HG03558 (cell line): ENCODE data around the gene BTBD1.
"Not testable (repeated sequence)": the region's sequence is repeated elsewhere in the genome, so short reads cannot be mapped to it uniquely, and the experiment has no call there.

Experiments
- ATAC-seq: cut with Tn5 transposase; IDR thresholded peaks from one replicate; pipeline ENCODE4 v1.9.1; 2021; ENCODE audit warnings: moderate number of reproducible peaks; ENCODE audit not compliant: unreplicated experiment; ENCODE audit errors: extremely low read depth

BTBD1 gene

DNA sequence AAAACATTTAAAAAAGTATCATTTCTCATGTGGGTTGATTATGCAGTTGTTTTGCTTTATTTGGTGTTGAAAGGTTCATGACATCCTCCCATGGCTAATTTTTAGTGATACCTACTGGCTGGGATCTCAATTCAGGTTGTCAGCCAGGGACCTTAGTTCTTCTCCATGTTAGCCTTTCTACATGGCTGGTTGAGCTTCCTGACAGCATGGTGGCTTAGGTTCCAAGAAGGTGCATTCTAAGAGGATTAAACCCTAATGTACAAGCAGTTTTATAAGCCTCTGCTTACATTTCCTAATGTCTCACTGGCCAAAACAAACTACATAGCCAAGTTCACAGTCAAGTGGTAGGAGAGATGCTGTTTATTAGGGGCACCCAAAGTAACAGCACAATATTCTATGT is 31.0 kb upstream of the BTBD1 start:
- ATAC-seq = no peak

DNA sequence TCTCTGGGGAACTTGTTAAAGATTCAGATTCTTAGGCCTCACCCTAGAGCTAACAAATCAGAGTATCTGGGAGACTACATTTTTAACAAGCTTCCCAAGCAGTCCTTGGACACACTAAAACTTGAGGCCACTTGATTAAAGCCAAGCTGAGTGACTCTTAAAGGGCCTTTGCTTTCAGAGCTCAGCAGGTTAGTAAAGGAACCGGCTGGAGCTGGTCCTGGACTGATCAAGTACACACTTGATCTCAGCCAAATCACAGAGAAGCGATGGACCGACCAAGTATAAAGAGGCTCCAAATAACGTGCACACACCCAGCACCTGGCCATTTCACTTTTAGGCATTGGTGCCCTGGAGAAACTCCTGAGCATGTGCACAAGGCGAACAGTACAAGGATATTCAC is 27.5 kb upstream of the BTBD1 start:
- ATAC-seq = no peak

DNA sequence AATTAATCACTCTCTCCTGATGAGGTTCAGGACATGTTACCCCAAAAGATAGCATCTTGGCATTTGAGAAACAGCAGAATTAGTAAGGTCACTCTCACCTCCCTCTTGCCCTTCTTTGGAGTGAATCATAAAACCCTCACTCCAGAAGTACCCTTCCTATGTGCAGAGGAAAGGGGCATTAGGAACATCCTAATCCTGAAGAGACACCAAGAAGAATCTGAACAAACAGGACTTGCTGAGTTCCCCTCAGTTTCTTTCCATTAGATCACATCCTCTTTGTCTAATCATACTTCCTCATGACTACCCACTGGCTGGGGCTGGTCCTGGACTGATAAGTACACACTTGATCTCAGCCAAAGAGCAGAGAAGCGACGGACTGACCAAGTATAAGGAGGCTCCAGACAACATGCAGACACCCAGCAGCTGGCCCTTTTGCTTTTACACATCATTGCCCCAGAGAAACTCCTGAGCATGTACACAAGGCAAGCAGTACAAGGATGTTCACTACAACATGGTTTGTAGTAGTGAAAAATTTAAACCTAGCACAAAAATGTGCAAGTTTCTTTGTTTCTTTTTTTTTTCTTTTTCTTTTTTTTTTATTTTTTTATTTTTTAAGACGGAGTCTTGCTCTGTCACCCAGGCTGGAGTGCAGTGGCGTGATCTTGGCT is 25.4 kb upstream of the BTBD1 start:
- ATAC-seq = no peak

DNA sequence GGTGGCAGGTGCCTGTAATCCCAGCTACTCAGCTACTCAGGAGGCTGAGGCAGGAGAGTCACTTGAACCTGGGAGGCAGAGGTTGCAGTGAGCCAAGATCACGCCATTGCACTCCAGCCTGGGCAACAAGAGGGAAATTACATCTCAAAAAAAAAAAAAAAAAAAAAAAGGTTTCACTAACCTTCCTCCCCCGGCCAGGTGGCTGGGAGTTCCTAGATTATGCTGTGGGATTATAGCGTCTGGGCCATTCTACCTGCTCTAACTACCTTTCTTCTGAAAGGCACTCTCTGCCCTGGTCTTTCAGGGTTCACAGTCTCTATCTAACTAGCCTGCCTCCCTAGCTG is 24.9 kb upstream of the BTBD1 start:
- ATAC-seq = not testable (repeated sequence)

DNA sequence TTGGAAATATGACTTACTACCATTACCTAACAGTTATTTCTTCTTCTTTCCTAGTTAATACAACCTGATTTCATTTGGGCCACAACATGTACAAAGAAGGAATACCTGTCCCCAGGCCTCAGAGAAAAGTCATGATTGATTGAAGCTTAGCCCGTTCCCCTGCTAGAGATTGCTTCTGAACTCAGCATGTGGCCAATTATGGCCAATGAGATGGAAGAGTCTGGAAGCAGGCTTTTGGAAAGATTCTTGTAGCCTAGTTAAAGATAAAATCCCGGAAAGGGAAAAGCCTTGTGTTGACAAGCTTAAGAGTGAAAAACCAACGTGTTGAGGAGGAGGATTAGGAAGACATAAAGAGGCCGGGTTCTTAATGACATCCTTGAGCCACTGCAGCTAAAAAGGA is 23.4 kb upstream of the BTBD1 start:
- ATAC-seq = no peak

DNA sequence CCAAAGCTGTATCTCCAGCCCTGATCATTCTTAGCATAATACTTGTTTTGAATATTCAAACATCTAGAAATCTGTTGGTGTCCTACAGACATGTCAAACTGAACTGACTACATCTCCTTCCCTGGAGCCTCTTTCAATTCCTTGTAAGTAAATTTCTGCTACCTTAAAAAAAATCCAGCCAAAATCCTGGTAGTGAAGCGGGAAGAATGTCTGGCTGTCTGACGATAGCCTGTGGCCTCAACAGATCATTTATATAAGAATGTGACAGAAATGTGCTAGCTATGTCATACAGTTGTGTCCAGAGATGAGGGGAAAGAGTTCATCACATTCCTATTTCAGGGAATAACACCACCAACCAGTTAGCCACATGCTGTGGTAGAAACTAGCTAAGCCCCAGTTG is 21.8 kb upstream of the BTBD1 start:
- ATAC-seq = no peak

DNA sequence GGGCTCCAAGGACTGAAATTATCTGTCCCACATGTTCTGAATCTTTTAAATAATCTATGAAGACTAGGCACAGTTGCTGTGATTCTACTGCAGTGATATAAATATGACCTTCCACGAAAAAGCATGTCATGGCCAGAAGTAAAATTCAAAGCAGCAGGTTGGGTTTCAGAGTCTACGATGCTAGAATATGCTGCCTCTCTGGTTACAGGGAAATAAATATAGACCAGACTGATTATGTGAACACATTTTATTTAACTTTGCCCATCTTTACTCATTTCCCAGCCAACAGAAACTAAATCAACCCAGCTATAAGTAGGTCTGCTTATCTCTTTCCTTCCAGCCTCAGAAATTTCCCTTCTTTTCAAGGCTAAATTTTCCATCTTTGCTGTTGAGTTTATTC is 20.5 kb upstream of the BTBD1 start:
- no peak for ATAC-seq

DNA sequence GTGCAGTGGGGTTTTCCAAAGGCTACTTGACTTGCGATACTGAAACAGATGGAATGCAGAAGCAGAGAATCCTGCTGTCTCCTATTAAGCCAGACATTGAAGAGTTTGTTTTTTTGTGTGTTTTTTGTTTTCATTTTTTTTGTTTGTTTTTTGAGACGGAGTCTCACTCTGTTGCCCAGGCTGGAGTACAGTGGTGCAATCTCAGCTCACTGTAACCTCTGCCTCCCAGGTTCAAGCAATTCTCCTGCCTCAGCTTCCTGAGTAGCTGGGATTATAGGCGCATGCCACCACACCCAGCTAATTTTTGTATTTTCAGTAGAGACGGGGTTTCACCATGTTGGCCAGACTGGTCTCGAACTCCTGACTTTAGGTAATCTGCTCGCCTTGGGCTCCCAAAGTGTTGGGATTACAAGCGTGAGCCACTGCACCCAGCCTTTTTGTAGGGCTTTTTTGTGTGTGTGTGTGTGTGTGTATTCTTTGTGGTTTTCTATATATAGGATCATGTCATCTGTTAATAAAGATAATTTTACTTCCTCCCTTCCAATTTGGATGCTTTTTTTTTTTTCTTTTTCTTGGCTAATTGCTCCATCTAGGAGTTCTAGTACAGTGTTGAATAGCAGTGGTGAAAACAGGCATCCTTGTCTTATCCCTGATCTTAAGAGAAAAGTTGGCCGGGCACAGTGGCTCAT is 19.0 kb upstream of the BTBD1 start:
- ATAC-seq = not testable (repeated sequence)

DNA sequence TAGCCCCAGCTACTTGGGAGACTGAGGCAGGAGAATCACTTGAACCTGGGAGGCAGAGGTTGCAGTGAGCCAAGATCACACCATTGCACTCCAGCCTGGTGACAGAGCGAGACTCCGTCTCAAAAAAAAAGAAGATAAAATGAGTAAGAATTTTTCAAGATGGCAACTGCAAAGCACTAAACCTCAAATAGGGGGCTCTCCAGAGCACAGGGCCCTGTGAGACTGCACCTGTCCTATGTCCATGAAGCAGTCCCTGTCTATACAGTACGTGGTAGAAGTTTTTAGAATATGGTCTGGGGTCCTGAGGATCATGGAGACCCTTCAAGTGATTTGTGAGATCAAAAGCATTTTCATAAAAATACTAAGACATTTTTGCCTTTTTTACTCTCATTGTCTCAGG is 18.4 kb upstream of the BTBD1 start:
- not testable (repeated sequence) for ATAC-seq

DNA sequence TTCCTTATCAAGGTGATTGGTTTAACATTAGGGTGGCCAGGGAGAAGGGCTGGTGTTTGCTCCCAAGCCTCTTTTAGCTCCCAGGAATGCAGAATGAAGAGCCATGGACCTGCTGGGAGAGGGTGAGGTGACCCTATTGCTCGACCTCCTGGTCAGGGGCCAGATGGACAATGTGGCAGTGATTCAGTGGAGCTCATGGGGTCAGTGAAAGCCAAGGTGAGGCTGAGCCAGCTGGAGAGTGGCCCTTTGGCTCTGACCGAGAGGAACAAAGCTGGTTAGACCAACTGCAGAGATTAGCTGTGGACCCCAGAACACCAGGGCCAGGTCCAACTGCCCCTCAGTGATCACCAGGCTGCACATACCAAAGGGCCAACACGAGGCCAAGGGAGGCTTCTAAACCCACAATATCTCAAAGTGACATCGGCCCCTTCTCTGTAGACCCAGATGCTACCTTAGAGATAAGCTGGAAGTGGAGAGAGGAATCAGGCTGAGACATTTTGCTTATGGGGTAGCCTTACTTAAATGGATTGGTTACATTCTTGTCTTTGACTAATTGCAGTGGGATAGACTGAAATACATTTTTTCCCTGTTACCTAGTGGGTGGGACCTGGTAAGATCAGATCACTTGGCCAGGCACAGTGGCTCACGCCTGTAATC is 15.8 kb upstream of the BTBD1 start:
- no peak for ATAC-seq

DNA sequence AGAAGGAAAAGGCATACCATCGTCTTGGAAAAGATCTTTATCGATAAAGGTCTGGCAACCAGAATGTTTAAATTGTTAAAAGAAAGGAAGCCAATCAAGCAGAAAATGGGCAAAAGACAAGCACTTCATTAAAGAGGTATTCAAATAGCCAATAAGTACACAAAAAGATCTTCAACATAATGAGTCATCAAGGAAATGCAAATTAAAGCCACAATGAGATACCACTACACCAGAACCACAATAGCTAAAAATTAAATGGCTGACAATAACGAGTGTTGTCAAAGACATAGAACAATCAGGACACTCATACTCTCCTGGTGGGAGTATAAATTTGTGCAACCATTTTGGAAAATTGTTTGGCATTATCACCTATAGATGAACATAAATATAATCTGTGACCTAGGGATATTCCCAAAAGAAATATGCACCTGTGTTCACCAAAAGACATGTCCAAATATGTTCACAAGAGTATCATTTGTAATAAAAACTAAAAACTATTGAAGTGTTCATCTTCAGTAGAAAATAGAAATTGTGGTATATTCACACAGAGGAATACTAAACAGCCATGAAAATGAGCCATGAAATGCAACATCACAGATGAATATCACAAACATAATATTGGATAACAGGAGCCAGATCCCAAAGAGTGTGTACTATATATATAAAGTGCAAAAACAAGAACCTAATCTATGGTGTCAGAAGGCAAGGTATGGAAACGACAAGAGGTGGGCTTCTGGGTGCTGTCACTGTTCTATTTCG is 14.4 kb upstream of the BTBD1 start:
- no peak for ATAC-seq

DNA sequence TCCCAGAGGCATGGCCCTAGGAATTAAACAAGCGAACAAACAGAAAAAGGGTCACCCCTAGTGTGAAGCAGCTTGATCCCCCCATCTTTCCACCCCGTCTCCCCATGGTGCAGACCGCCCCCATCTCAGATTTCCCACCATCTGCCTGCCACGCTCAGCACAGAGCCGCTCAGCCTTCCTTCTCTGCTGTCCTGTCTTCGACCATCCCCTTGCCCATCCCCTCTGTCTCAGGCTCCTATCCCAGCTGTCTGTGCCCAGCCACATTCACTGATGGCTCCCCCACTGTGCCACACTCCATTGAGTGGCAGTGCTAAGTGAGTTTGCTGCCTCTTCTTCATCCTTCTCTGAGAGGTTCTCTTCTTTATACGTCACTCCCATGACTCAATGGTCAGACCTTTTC is 11.7 kb upstream of the BTBD1 start:
- no peak for ATAC-seq

DNA sequence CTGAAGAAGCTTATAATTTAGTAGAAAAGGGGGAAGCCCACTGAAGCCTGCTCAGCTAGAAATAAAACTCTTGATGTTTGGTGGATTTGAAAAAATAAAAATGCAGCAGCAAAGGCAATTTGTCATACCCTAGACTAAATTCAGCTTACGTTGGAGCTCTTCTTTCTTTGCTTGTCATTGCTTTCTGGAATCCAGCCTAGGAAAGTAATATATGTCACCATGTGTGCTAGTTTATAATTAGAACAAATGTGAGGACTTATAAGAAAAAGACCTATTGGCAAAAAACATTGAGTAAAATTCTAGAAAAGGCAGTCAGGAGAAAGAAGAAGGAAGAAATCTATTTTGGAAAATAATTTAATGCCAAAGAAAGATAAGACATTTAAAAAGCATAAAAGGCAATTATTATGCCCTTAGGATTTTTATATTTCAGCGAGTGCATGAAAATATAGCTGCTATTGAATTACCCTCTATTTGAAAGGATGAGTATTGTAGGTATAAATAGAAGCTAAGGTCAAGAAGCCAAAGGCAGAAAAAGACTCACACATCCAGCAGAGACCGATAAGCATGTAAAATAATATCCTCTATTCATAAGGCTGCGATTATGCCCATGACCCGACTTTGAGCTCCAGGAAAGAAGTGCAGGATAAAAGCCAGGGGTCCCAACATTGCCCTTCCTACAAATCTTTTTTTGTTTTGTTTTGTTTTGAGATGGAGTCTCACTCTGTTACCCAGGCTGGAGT is 10.6 kb upstream of the BTBD1 start:
- ATAC-seq = no peak

DNA sequence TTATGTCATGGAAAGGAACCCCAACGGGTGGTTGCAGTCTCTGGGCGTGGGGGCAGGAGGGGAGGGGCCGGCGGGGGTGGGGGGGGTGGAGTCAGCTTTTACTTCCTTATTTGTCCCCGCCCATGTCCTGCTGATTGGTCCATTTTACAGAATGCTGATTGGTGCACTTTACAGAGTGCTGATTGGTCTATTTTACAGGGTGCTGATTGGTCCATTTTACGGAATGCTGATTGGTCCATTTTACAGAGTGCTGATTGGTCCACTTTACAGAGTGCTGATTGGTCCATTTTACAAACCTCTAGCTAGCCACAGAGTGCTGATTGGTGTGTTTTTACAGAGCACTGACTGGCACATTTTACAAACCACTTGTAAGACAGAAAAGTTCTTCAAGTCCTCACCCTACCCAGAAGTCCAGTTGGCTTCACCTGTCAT is 2.2 kb upstream of the BTBD1 start:
- not testable (repeated sequence) for ATAC-seq

DNA sequence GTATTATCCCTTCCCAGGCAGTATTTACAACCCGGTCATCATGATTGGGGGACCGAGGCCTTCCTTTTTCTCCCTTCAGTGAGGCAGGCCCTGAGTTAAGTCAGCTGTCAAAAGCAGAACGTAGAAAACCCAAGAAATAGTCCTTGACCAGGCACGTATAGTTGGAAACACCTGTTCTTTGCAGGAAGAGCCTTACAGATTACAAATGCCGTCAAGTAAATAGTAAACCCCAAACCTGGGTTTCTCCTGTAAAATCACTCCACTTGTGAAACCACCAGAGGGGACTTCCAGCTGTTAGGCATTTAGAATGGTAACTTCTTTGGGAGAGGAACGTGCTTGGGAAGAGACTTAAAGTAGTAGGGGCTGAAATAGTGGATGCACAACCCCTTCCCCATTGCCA is 1.0 kb upstream of the BTBD1 start:
- no peak for ATAC-seq

DNA sequence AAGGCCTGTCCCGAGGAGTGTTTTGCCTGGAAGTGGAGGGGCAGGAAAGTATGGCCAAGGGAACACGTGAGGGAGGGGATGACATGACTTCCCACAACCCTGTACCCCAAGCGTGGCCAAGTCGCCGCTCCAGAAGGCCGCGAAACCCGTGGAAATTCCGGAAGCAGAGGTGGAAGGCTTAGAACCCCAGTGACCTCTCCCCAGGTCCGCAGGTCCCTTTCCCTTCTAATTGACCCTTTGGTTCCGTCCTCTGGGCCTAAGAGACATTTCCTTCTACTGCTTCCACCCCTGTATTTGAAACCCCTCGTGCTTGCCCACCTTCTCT is 548 bp upstream of the BTBD1 start:
- no peak for ATAC-seq

DNA sequence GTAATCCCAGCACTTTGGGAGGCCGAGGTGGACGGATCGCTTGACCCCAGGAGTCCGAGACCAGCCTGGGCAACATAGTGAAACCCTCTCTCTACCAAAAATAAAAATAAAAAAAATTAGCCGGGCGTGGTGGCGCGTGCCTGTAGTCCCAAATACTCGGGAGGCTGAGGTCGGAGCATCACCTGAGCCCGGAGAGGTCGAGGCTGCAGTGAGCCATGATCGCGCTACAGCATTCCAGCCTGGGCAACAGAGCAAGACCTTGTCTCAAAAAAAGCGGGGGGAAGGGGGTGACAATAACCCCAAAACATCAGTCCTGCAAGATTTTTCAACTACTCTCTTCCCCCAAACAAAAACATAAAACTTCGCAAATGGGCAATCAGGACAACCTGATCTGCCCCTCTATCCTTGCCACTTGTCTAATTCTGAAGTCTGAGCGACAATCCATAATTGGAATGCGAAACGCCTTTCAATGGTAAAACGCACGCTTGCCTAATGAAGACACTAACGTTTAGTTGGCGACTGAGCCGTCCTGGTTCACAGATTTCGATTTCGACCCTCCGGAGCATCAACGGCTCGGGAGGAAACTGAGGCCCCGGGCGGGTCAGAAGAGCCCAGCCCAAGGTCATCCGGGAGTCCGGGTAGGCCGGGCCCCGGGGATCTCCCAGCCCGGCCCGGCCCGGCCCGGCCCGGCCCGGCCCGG is 868 bp downstream of the BTBD1 start:
- ATAC-seq = no peak

DNA sequence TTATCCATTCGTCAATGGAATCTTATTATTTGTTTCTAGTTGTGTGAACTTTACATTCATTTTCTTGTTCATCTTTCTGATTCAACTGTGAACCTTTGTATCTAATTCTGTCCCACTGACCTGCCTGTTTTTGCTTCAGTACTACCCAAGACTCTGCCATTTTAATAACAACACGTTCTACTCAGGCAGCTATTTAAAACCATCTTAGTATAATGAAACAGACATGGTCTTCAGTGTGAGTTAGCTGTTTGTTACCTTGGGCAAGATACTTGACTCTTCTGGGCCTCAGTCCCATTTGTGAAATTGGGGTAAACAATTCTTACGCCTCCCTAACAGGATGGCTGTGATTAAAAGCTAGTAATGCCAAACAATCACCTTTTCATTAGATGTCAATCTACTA is 1.6 kb downstream of the BTBD1 start:
- no peak for ATAC-seq

DNA sequence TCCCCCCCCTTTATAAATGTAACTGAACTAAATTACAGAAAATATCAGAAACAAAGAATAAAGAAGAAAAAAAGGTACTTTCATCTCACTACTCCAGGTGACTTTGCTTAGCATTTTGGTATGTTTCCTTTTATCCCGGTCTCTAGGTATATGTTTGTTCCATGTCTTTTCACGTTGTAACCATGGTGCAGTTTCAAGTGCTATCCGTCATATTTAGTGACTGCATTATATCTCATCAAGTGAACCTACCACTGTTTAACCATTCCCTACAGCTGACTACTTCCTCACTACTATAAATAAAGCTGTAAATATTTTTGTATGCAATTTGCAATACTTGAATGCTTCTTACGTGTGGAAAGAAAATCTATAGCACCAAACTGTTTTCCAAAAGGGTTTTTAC is 2.2 kb downstream of the BTBD1 start:
- ATAC-seq = no peak

DNA sequence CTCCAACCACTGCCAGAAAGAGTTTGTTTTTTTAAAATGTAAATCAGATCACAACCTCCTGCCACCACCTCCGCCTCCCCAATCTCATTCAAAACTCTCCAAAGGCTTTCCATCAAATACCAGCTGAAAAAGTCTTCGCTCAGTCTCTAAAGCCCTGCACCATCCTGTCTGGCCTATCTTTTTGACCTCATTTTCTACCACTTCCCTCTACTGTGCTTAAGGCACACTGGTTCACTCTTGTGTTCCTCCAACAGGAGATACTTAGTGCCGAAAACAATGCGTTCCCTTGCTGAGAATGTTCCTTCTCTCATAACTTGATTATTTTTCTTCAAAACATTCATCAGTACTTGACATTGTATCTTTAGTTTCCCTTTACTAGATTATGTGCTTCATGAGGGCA is 3.5 kb downstream of the BTBD1 start:
- ATAC-seq = no peak
